HG02840 (cell line): ENCODE measurements around the gene UBL4B.

Source experiments
- ATAC-seq: cut with Tn5 transposase; IDR thresholded peaks from one replicate; pipeline ENCODE4 v1.9.1; 2021; ENCODE audit warnings: mild to moderate bottlenecking, moderate library complexity, moderate number of reproducible peaks; ENCODE audit not compliant: unreplicated experiment, low FRiP score

The UBL4B gene

GRCh38 chr1:110112656-110113055 is 413 bp downstream of the UBL4B start:
- ATAC-seq, result no peak

GRCh38 chr1:110113551-110113950 is 1.3 kb downstream of the UBL4B start:
- ATAC-seq, result no peak

GRCh38 chr1:110114173-110114572 is 1.9 kb downstream of the UBL4B start:
- no peak for ATAC-seq

DNA sequence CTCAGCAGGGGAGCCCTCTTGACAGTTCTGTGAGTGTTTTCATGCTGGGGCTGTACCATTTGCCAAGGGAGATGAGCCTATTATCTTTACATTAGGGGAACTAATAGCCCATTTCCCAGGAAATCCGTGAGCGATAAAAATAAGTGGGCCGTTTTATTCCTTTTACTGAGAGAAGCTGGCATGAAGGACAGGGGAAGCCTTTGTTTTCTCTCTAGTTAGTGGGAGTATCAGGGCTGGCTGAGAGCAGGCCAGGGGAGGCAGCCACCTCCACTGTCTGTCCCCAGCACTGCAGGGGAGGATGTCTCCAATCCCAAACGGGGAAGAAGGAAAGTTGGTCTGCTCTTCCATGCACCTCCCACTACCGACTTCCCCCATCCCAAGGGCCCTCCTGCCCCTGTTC is 2.5 kb downstream of the UBL4B start:
- no peak for ATAC-seq

- no peak for ATAC-seq
These were observed 6.6 kb downstream of the UBL4B start for GRCh38 chr1:110118636-110119396.

GRCh38 chr1:110119843-110120242 is 7.6 kb downstream of the UBL4B start:
- ATAC-seq, result no peak

DNA sequence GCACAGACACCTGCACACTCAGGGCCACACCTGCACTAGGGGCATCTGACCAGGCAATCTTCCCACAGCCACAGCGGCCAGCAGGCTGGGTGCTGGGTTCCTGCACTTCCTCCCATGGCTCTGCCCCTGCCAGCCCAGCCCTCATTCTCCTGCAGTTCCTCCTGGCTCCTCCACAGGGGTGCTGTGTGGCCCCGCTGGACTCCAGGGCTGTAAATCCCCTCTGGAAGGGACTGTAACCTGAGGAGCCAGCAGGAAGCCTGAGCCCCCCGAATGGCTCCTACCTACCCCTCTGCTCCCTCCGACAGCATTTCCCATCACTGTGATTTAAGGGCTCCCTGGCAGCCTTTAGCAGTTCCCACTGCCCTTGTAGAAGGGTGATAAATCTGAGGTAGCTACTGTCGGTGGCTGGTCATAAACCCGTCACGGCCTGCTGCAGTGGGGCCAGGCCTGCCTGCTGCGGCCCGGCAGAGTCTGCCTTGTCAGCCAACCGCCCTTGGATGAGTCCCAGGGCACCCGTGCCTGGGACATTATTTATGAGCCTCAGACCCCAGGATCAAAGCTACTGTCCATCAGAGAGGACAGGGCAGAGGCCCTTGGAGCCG is 8.8 kb downstream of the UBL4B start:
- ATAC-seq, result no peak

GRCh38 chr1:110123224-110123623 is 11.0 kb downstream of the UBL4B start:
- ATAC-seq, result no peak

DNA sequence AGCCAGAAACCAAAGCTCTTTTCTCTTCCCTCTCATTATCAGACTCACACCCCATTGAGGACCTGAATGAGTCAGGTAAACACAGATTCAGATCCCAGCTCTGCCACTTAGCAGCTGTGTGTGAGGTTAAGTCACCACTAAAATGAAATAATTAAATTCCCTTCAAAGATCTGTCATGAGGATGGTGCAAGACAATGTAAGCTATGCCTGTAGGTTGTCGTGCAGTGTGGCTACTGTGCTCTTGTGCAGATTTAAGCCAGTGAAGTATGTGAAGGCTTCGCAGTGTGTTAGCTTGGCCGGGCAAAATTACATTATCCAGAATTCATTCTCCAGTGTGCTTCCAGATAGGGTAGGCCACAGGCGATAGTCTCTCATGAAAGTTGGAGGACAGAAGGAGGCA is 13.6 kb downstream of the UBL4B start:
- ATAC-seq, result no peak

DNA sequence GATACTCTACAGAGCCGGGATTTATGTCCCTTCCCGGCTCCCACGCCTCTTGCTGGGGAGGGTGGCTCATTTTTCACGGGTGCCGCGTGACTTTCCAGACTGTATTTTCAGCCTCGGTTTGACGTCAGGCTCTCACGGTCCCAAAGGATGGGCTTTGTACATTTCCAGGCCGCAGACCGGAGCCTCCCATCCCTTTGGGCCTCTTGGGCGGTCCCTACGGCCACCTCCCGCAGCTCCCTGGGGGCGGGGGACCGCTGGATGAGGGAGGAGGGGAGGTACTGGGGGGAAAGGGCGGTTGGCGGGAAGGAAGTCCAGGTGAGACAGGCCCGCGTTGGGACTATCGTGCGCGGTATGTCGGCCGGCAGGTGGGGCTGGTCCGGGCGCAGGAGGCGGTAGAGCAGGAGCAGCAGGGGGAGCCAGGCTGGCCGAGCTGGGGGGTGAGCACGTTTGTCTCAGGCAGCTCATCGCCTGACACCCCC is 17.9 kb downstream of the UBL4B start:
- ATAC-seq, result no peak

DNA sequence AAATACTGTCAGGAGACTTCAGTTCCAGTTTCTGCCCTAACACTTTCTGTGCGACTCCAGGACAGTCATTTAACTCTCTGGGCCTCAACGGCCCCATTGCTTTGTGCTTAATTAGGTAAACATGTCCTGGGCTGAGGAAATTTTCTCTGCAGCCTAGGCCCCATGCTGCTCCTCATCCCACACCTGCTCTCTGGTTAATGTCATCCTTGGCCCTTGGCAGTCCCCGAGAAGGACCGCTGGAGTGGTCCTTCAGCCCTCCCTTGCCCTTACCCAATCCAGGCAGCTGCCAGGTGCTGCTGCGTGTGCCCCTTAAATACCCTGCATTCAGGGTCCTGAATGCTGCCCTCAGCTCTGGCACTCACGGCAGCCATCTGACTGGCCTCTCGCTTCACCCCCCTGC is 18.7 kb downstream of the UBL4B start:
- no peak for ATAC-seq

DNA sequence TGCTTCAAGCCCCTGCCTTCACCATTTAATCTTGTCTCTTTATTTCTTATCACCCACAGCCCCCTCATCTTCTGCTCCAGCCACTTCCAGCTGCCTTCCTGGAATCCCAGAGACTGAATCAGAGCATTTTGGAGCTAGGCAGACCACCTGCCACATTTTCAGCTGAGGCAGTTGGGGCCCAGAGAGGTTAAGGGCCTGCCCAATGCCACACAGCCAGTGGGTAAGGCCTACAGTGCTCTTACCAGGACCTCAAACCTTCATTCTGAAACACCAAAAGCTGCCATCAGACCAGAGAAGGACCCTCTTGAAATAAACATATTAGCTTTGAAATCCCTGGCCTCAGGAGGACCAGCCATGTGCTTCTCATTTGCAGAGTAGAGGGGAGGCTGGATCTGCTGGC is 20.4 kb downstream of the UBL4B start:
- no peak for ATAC-seq

DNA sequence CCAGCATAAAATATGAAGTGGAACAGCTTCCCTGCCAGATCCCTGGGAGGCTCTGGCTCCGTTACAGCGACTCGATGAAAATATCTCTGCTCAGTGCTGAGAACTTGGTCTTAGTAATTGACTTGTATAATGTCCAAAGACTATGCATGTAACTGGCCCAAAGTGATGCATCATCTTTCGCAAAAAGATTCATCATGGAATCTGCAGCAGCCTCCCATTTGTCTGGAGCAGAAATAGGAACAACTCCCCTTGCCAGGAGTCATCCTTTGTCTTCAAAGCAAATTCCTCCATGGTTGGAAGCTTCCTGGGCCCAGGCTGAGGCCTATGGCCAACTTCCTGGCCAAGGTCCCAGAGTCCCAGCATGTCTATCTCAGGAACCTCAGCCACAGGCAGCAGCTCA is 21.2 kb downstream of the UBL4B start:
- no peak for ATAC-seq

DNA sequence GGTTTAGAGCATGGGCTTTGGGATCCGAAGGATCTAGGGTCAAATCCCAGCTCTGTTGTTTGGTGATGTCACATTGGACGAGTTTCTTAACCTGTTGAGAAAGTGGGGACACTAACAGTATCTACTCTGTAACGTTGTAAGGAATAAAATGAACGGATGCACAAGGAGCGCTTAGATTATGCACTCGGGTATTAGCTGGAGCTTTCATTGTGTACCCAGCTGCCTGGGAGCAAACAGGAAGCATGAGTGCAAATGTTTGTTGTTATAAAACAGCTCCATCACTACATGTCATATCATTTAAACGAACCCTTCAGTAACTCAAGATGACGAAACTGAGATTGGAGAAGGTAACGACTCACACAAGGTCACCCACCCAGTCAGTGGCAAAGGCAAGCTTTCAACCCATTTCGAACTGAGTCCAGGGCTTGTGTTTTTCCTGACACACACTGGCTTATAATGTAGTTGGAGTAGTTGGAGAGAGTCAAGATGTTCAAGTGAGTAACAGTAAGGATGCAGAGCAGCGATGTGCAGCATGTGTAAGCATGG is 21.9 kb downstream of the UBL4B start:
- no peak for ATAC-seq

- no peak for ATAC-seq
These were observed 23.0 kb downstream of the UBL4B start for GRCh38 chr1:110135246-110135645.

DNA sequence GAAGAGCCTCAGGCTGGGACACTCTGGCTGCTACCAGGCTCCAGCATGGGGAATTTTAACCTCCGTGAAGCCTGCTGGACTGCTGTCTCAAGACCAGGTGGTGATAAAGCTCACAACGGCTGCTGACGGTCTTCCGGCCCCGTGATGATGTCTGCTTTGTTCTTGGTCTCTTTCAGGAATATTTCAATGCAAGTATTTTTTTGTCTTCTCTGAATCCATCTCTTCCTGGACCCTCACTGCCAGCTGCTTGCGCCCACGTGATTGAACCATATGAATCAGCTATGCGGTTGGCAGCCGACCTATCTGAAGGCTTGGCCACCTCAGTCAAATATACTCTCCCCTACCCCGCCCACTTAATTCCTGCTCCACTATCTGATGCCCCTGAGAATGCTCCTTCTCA is 23.4 kb downstream of the UBL4B start:
- ATAC-seq, result no peak

DNA sequence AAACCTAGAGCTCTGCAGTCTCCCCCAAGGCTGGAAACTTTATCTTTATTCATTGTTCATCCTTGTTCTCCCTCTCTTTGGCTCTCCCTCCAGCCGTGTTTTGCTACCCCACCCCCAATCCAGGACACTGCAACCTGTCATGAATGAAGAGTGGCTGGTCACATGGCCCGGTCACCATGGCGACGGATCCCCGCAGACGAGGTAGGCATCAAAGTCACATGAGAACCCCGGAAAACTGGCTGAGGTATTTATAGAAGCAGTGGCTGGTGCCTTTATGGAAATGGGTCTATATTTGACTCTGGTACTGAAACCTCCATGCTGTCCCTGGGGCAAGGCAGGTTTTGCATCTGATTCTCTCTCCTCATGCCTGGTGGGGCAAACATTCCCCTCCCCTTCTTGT is 24.7 kb downstream of the UBL4B start:
- no peak for ATAC-seq

- no peak for ATAC-seq
These were observed 26.7 kb downstream of the UBL4B start for GRCh38 chr1:110138956-110139355.

GRCh38 chr1:110144366-110144765 is 32.1 kb downstream of the UBL4B start:
- ATAC-seq, result no peak

- ATAC-seq, result no peak
These were observed 36.7 kb downstream of the UBL4B start for GRCh38 chr1:110148961-110149360.

- no peak for ATAC-seq
These were observed 38.3 kb downstream of the UBL4B start, which contains the start of gene SLC6A17 for GRCh38 chr1:110150330-110151174. Gene SLC6A17, plus strand, starts transcription at chr1:110150494. Its CDS starts 16,436 bp downstream, at chr1:110166930.
